K562 (cell line): ENCODE data around the gene MYO18A. TPM values are rescaled to one million over a fixed set of nuclear protein-coding genes. Genes with fewer than 3 reads are reported as not detected.
A peak's percentile ranks its signal among the peaks of the same experiment; 100 is the strongest.

Experiments
- ATAC-seq: fragments of 200-7000 bp; cut with Tn5 transposase; 3 replicates; pipeline ENCODE4 v1.9.1; 2020; ENCODE audit warnings: moderate library complexity
- BruUV-seq: library from RNA; stranded (reverse); fragments of 400-500 nt; replicated peaks from 2 replicates; lab custom pipeline; 2021; lab: Mats Ljungman, UMichigan
- CTCF ChIA-PET: fragments of 300-600 bp; formaldehyde crosslinking; extraction: SDS; loops from one replicate; lab custom pipeline; 2021; ENCODE audit warnings: low intra/inter-chr PET ratio; lab: Yijun Ruan, JAX
- POLR2A ChIA-PET: fragments of 300-600, 350-650 bp; sonication (Branson Sonifier 250); formaldehyde crosslinking; extraction: SDS; loops from one replicate; lab custom pipeline; 2021; ENCODE audit warnings: antibody characterized with exemption, inconsistent platforms; lab: Yijun Ruan, JAX
- DNase-seq, 4 experiments: peaks; one replicate each; pipeline versions ENCODE4 v3.0.0 to v3.0.0-alpha.2; 2011 to 2018; ENCODE audit warnings: low spot score in 3 of 4, mixed read lengths in 3 of 4; ENCODE audit errors: extremely low read depth in 1 of 4
- FAIRE-seq: peaks from 2 replicates; lab custom pipeline; 2011; peaks lifted over from hg19 to GRCh38; lab: Jason Lieb, UNC
- H2AFZ ChIP-seq: 2 replicates; pipeline ENCODE4 v1.6.0; 2011; ENCODE audit warnings: low read depth, low read length, control low read depth, inconsistent platforms
- H3K27ac ChIP-seq: fragments of 200-600 bp; 3 replicates; pipeline ENCODE4 v1.8.0; 2011; ENCODE audit warnings: low read depth, mild to moderate bottlenecking, control low read depth, inconsistent platforms, low read length, moderate library complexity, mixed read lengths; ENCODE audit errors: extremely low read depth
- H3K27me3 ChIP-seq, 2 experiments: fragments of 300-600 bp in 1 of 2; 2 replicates in 1 of 2; 3 replicates in 1 of 2; pipeline versions ENCODE4 v1.6.0 to v1.8.0; 2011; ENCODE audit warnings: inconsistent platforms in 2 of 2, low read length in 2 of 2, mild to moderate bottlenecking in 1 of 2, mixed read lengths in 1 of 2, moderate library complexity in 1 of 2; ENCODE audit not compliant: control insufficient read depth in 2 of 2, insufficient read depth in 2 of 2
- H3K36me3 ChIP-seq: fragments of 300-600 bp; 3 replicates; pipeline ENCODE4 v1.8.0; 2011; ENCODE audit warnings: mild to moderate bottlenecking, low read length, inconsistent platforms; ENCODE audit not compliant: control insufficient read depth, insufficient read depth
- H3K4me1 ChIP-seq, 2 experiments: fragments of 200-600 bp in 1 of 2; replicated peaks in 1 of 2; 2 replicates in 1 of 2; 3 replicates in 1 of 2; pipeline versions ENCODE4 v1.5.1 to v1.8.0; 2011; ENCODE audit warnings: inconsistent platforms in 2 of 2, low read length in 2 of 2, mild to moderate bottlenecking in 1 of 2, mixed read lengths in 1 of 2, moderate library complexity in 1 of 2; ENCODE audit not compliant: control insufficient read depth in 2 of 2, insufficient read depth in 2 of 2
- H3K4me2 ChIP-seq: 2 replicates; pipeline ENCODE4 v1.6.1; 2011; ENCODE audit warnings: low read length, control low read depth, inconsistent platforms, mixed read lengths; ENCODE audit not compliant: insufficient read depth
- H3K4me3 ChIP-seq: fragments of 200-600 bp; sonication (generic), shearing (Covaris generic); 2 replicates; pipeline ENCODE4 v1.5.1; 2016; ENCODE audit warnings: control low read depth, inconsistent platforms
- H3K79me2 ChIP-seq: fragments of 200-600 bp; 3 replicates; pipeline ENCODE4 v1.8.0; 2011; ENCODE audit warnings: low read length, inconsistent platforms; ENCODE audit not compliant: control insufficient read depth, insufficient read depth
- H3K9ac ChIP-seq, 2 experiments: 2 replicates each; pipeline versions ENCODE4 v1.6.0 to v1.6.1; 2011; ENCODE audit warnings: low read depth in 2 of 2, low read length in 2 of 2, control low read depth in 1 of 2, inconsistent platforms in 1 of 2, mild to moderate bottlenecking in 1 of 2, mixed read lengths in 1 of 2; ENCODE audit not compliant: insufficient read depth in 1 of 2
- H3K9me1 ChIP-seq: one replicate; pipeline ENCODE4 v1.6.0; 2011; ENCODE audit warnings: inconsistent platforms, mild to moderate bottlenecking, low read length, moderate library complexity; ENCODE audit not compliant: control insufficient read depth, insufficient read depth
- H3K9me3 ChIP-seq: replicated peaks from 2 replicates; pipeline ENCODE4 v1.5.1; 2011; ENCODE audit warnings: low read depth, low read length, inconsistent platforms; ENCODE audit not compliant: control insufficient read depth, insufficient read depth
- H4K20me1 ChIP-seq: replicated peaks from 2 replicates; pipeline ENCODE4 v1.6.1; 2011; ENCODE audit warnings: low read length, inconsistent platforms, mixed read lengths; ENCODE audit not compliant: control insufficient read depth, insufficient read depth
- BMI1 ChIP-seq: fragments of 150-350 bp; IDR thresholded peaks from 2 replicates; pipeline ENCODE4 v1.6.1; 2014; ENCODE audit warnings: low read length
- ESRRB ChIP-seq: fragments of 250-450 bp; sonication (Bioruptor Pico); IDR thresholded peaks from 2 replicates; pipeline ENCODE4 v1.5.0; 2020; ENCODE audit warnings: mild to moderate bottlenecking, moderate library complexity, borderline replicate concordance
- MEF2D ChIP-seq: conservative IDR thresholded peaks from 2 replicates; pipeline ENCODE4 v1.6.1; 2016; ENCODE audit warnings: low read depth, missing genetic modification characterization, missing compliant biosample characterization
- NCOA6 ChIP-seq: fragments of 450-650 bp; IDR thresholded peaks from 2 replicates; pipeline ENCODE4 v1.6.1; 2017; ENCODE audit warnings: mild to moderate bottlenecking
- PHF8 ChIP-seq: fragments of 200-600 bp; sonication (generic); IDR thresholded peaks from 2 replicates; pipeline ENCODE4 v1.6.1; 2012; ENCODE audit warnings: mixed run types, mild to moderate bottlenecking, inconsistent platforms, low read length, moderate library complexity, borderline replicate concordance
- RNF2 ChIP-seq: sonication (generic); IDR thresholded peaks from 2 replicates; pipeline ENCODE4 v1.6.1; 2016
- TCFL5 ChIP-seq: fragments of 250-450 bp; sonication (Bioruptor Pico); conservative IDR thresholded peaks from 2 replicates; pipeline ENCODE4 v1.6.1; 2021; ENCODE audit warnings: mild to moderate bottlenecking, moderate library complexity, matching md5 sums
- ZC3H4 ChIP-seq: sonication (generic); formaldehyde crosslinking; IDR thresholded peaks from 2 replicates; pipeline ENCODE4 v1.9.0; 2021; ENCODE audit warnings: missing genetic modification reagents, borderline replicate concordance
- ZFP1 ChIP-seq: fragments of 450-650 bp; formaldehyde crosslinking; IDR thresholded peaks from 2 replicates; pipeline ENCODE4 v1.4.0; 2020; ENCODE audit warnings: mild to moderate bottlenecking, mixed read lengths
- ZFP36 ChIP-seq: fragments of 150-350 bp; IDR thresholded peaks from 2 replicates; pipeline ENCODE4 v1.6.1; 2018; ENCODE audit warnings: low read length, low read depth; ENCODE audit not compliant: partially characterized antibody
- ZNF282 ChIP-seq: sonication (generic); formaldehyde crosslinking; IDR thresholded peaks from 2 replicates; pipeline ENCODE4 v1.8.1; 2023; ENCODE audit warnings: missing genetic modification reagents
- ZNF444 ChIP-seq: fragments of 250-450 bp; sonication (Bioruptor Pico); IDR thresholded peaks from 2 replicates; pipeline ENCODE4 v1.4.0; 2020; ENCODE audit warnings: mild to moderate bottlenecking, moderate library complexity
- WGBS: fragments of 100-300 bp; shearing (Covaris generic); methylation state at CpG from one replicate; pipeline ENCODE4 v1.1.6; 2016; ENCODE audit warnings: low coverage, mixed read lengths; ENCODE audit not compliant: insufficient coverage; ENCODE audit errors: missing lambda C conversion rate; 5-methylcytosine and 5-hydroxymethylcytosine counted together
- in situ Hi-C: fragments of 300-500 bp; cut with MboI; formaldehyde crosslinking; loops from 4 replicates; pipeline ENCODE4 v1.15.0; 2018; ENCODE audit warnings: inconsistent platforms, mixed read lengths
- intact Hi-C: fragments of 100-400 bp; cut with micrococcal nuclease; formaldehyde crosslinking; loops from 2 replicates; pipeline ENCODE4 v1.14.2; 2022
- polyA plus RNA-seq, 8 experiments: library from polyadenylated mRNA; depleted of rRNA in 4 of 8; stranded (reverse) in 5 of 8; unstranded in 3 of 8; fragments of >200 nt; fragmentation: Nextera tagmentation in 2 of 8; fragmentation: Illumina TruSeq in 1 of 8; extraction: Ambion mirVana in 2 of 8; extraction: Trizol in 1 of 8; gene quantifications; 2 replicates each; pipeline versions ENCODE4 v1.2.1 to v1.2.3, GENCODE V29; 2011 to 2014; ENCODE audit warnings: inconsistent platforms in 1 of 8, missing spikeins in 1 of 8
- total RNA-seq, 7 experiments: library from RNA; depleted of rRNA in 6 of 7; stranded (reverse); fragments of >200 nt in 6 of 7; fragmentation: Illumina TruSeq in 2 of 7; extraction: Trizol in 2 of 7; gene quantifications; 2 replicates each; pipeline versions ENCODE4 v1.2.1 to v1.2.3, GENCODE V29; 2011 to 2021; ENCODE audit warnings: low replicate concordance in 1 of 7
- TF ChIP-seq, protein P1 (sequence below): sonication (generic); formaldehyde crosslinking; IDR thresholded peaks from 2 replicates; pipeline ENCODE4 v1.8.0; 2023; ENCODE audit warnings: missing genetic modification reagents, mild to moderate bottlenecking, borderline replicate concordance
- TF ChIP-seq, protein P2 (sequence below): fragments of 250-450 bp; sonication (Bioruptor Pico); IDR thresholded peaks from 2 replicates; pipeline ENCODE4 v1.4.0; 2020
- TF ChIP-seq, protein P3 (sequence below): fragments of 450-650 bp; IDR thresholded peaks from 2 replicates; pipeline ENCODE4 v1.6.1; 2016; ENCODE audit warnings: antibody characterized with exemption

MYO18A gene
- total and polyA plus RNA-seq, 9 of the 15 experiments (the other 6 are each of a cell fraction or from before 2014, with no cell fraction given): 2.5 to 65.4 (median 17.1) TPM

DNA sequence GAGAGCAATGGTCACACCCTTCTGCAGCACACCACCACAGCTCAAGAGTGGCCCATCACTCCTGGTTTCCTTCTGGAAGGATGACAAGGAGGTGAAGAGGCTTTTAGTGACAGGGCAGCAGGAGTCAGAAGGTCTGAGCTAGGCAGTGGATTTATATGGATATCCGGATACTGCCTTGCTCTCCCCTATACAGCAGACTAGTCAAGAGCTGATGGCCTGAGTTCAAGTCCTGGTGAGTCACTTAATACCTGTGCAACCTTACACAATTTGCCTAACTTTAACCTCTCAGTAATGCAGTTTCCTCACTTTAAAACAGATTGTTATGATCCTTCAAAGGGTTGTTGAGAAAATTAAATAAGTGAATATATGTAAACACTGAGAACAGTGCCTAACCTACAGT lies 22.9 kb downstream of the MYO18A start (continued):
- no peak for TF ChIP-seq ESRRB
- no peak for TF ChIP-seq ZFP1
- TF ChIP-seq ZFP36: no peak
- no peak for TF ChIP-seq RNF2

DNA sequence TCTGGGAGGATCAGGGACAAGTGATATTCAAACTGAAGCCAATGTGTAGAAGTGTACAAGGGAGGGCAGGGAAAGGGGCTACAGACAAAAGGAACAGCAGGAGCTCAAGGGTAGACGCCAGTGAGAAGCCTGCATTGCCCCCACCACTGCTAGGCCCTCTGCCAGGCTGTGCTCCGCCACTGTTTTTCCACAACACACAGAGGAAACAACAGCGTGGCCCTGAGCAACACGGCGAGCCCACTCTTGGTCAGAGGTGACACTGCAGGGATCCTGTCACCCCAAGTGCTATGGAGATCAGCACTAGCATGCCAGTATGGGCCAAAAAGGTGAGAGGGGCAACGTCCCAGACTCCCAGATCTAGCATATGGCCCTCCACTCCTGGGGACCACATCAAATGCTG lies 23.4 kb downstream of the MYO18A start:
- DNase-seq (no peak), ATAC-seq (no peak), FAIRE-seq (no peak)
- in situ Hi-C loops (no loop called here), intact Hi-C loops (no loop called here)
- H3K79me2 ChIP-seq: peaks cover 90% of the 10 kb centered on the region
- no peaks in the 10 kb centered on the region for H3K27me3 ChIP-seq
- H3K9ac ChIP-seq: peak overlapping the region in 1 of 2 experiments; percentile 86; a peak in 2 of 4 replicates
- POLR2A ChIA-PET: interaction anchor here (0.6 kb wide), 1 partner anchor 23 kb away, joined by 3 read pairs; no protein-coding TSS in a partner anchor
- no peak overlapping the region for H3K4me2 ChIP-seq
- peaks cover 13% of the 10 kb centered on the region for H3K9me1 ChIP-seq
- CTCF ChIA-PET: interaction anchor here (0.5 kb wide), 1 partner anchor 192 kb away, joined by 3 read pairs; no protein-coding TSS in a partner anchor
- H3K4me1 ChIP-seq: peaks cover 46 to 53% of the 10 kb centered on the region in 2 experiments
- no peaks in the 10 kb centered on the region for H3K9me3 ChIP-seq
- no peak overlapping the region for H2AFZ ChIP-seq
- peaks cover 18% of the 10 kb centered on the region; the same call in 1 of the 2 replicates for H4K20me1 ChIP-seq
- 86% methylated on average over 6 of the region's 6 CpGs for WGBS
- no peak overlapping the region for H3K4me3 ChIP-seq
- BruUV-seq: no TSS peak
- no peak overlapping the region for H3K27ac ChIP-seq
- H3K36me3 ChIP-seq: peaks cover 25% of the 10 kb centered on the region; the same call in 2 of the 3 replicates
- TF ChIP-seq, protein P1, sequence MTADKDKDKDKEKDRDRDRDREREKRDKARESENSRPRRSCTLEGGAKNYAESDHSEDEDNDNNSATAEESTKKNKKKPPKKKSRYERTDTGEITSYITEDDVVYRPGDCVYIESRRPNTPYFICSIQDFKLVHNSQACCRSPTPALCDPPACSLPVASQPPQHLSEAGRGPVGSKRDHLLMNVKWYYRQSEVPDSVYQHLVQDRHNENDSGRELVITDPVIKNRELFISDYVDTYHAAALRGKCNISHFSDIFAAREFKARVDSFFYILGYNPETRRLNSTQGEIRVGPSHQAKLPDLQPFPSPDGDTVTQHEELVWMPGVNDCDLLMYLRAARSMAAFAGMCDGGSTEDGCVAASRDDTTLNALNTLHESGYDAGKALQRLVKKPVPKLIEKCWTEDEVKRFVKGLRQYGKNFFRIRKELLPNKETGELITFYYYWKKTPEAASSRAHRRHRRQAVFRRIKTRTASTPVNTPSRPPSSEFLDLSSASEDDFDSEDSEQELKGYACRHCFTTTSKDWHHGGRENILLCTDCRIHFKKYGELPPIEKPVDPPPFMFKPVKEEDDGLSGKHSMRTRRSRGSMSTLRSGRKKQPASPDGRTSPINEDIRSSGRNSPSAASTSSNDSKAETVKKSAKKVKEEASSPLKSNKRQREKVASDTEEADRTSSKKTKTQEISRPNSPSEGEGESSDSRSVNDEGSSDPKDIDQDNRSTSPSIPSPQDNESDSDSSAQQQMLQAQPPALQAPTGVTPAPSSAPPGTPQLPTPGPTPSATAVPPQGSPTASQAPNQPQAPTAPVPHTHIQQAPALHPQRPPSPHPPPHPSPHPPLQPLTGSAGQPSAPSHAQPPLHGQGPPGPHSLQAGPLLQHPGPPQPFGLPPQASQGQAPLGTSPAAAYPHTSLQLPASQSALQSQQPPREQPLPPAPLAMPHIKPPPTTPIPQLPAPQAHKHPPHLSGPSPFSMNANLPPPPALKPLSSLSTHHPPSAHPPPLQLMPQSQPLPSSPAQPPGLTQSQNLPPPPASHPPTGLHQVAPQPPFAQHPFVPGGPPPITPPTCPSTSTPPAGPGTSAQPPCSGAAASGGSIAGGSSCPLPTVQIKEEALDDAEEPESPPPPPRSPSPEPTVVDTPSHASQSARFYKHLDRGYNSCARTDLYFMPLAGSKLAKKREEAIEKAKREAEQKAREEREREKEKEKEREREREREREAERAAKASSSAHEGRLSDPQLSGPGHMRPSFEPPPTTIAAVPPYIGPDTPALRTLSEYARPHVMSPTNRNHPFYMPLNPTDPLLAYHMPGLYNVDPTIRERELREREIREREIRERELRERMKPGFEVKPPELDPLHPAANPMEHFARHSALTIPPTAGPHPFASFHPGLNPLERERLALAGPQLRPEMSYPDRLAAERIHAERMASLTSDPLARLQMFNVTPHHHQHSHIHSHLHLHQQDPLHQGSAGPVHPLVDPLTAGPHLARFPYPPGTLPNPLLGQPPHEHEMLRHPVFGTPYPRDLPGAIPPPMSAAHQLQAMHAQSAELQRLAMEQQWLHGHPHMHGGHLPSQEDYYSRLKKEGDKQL (CRISPR knock-in tag): no peak
- TF ChIP-seq, protein P2, sequence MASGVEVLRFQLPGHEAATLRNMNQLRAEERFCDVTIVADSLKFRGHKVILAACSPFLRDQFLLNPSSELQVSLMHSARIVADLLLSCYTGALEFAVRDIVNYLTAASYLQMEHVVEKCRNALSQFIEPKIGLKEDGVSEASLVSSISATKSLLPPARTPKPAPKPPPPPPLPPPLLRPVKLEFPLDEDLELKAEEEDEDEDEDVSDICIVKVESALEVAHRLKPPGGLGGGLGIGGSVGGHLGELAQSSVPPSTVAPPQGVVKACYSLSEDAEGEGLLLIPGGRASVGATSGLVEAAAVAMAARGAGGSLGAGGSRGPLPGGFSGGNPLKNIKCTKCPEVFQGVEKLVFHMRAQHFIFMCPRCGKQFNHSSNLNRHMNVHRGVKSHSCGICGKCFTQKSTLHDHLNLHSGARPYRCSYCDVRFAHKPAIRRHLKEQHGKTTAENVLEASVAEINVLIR (CRISPR knock-in tag): no peak
- no peak for TF ChIP-seq BMI1
- no peak for TF ChIP-seq MEF2D (tag)
- TF ChIP-seq PHF8: no peak
- no peak for TF ChIP-seq ZC3H4
- TF ChIP-seq, protein P3, sequence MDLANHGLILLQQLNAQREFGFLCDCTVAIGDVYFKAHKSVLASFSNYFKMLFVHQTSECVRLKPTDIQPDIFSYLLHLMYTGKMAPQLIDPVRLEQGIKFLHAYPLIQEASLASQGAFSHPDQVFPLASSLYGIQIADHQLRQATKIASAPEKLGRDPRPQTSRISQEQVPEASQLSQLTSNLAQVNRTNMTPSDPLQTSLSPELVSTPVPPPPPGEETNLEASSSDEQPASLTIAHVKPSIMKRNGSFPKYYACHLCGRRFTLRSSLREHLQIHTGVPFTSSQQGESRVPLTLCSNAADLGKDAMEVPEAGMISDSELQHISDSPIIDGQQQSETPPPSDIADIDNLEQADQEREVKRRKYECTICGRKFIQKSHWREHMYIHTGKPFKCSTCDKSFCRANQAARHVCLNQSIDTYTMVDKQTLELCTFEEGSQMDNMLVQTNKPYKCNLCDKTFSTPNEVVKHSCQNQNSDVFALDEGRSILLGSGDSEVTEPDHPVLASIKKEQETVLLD: no peak
- no peak for TF ChIP-seq ZNF444 (CRISPR knock-in tag)
- no peak for TF ChIP-seq TCFL5 (CRISPR knock-in tag)
- no peak for TF ChIP-seq NCOA6
- TF ChIP-seq ZNF282 (CRISPR knock-in tag): no peak
